ENCODE measurements around the gene MALSU1. TPM values are rescaled to one million over a fixed set of nuclear protein-coding genes. Genes with fewer than 3 reads are reported as not detected.

MALSU1 gene
- total RNA-seq, 1 donor from 2014 or later, result 56.7 TPM

DNA sequence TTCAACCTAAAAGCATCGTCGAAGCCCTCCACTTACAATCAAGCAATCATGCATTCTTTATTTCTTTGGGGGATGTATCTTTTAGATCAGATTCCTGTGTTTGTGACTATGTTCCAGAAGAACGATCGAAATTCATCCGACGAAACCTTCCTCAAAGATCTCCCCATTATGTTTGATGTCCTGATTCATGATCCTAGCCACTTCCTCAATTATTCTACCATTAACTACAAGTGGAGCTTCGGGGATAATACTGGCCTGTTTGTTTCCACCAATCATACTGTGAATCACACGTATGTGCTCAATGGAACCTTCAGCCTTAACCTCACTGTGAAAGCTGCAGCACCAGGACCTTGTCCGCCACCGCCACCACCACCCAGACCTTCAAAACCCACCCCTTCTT is 38.8 kb upstream of the MALSU1 start:
- peaks cover 0 to 54% of the 10 kb centered on the region in 2 donors for H3K36me3 ChIP-seq
- H3K4me1 ChIP-seq, result no peaks in the 10 kb centered on the region
- no peaks in the 10 kb centered on the region for H3K9me3 ChIP-seq
- H3K27ac ChIP-seq, result no peak overlapping the region
- TF ChIP-seq POLR2AphosphoS5 (IDR thresholded peaks at IDR 0.05; ENCODE audit: insufficient read depth in 1 of 2, low read depth in 1 of 2), result no peak
- no peak for TF ChIP-seq POLR2A (IDR thresholded peaks at IDR 0.05)
- TF ChIP-seq, protein P1, sequence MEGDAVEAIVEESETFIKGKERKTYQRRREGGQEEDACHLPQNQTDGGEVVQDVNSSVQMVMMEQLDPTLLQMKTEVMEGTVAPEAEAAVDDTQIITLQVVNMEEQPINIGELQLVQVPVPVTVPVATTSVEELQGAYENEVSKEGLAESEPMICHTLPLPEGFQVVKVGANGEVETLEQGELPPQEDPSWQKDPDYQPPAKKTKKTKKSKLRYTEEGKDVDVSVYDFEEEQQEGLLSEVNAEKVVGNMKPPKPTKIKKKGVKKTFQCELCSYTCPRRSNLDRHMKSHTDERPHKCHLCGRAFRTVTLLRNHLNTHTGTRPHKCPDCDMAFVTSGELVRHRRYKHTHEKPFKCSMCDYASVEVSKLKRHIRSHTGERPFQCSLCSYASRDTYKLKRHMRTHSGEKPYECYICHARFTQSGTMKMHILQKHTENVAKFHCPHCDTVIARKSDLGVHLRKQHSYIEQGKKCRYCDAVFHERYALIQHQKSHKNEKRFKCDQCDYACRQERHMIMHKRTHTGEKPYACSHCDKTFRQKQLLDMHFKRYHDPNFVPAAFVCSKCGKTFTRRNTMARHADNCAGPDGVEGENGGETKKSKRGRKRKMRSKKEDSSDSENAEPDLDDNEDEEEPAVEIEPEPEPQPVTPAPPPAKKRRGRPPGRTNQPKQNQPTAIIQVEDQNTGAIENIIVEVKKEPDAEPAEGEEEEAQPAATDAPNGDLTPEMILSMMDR (IDR thresholded peaks at IDR 0.05), result no peak
- intact Hi-C loops (cut with DNase I), result loop anchor here (5.0 kb wide), 1 partner anchor 73 kb away; no protein-coding TSS in a partner anchor
- no peak for DNase-seq (ENCODE audit: extremely low spot score in 2 of 2)
- no peaks in the 10 kb centered on the region for H3K27me3 ChIP-seq
- no peak overlapping the region for H3K4me3 ChIP-seq

DNA sequence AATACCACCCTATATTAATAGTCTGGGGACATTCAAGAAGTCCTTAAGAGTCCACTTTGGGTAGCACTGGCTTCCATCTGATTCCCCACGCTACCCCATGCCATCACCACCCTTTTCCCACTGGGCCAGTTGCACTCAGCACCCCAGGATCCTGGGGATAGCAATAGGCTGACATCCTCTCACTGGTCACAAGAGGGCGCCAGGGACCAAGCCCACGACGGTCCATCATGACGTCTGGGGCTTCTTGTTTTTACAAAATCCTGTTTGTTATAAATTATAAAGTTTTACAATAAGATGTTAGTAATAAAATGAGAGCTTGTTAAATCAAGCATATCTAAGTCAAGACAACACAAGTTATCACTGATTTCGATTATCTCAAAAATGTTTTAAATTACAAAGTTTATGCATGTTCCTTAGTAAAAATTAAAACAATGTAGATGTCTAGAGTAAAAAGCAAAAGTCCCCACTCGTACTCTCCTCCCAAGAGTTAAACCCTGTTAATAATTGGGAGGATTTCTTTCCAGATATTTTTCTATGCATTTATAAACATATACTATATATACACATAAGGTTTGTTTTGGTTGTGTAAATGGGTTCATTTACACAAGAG is 37.2 kb upstream of the MALSU1 start:
- intact Hi-C loops (cut with DNase I), result loop anchor here (5.0 kb wide), 1 partner anchor 75 kb away; no protein-coding TSS in a partner anchor

DNA sequence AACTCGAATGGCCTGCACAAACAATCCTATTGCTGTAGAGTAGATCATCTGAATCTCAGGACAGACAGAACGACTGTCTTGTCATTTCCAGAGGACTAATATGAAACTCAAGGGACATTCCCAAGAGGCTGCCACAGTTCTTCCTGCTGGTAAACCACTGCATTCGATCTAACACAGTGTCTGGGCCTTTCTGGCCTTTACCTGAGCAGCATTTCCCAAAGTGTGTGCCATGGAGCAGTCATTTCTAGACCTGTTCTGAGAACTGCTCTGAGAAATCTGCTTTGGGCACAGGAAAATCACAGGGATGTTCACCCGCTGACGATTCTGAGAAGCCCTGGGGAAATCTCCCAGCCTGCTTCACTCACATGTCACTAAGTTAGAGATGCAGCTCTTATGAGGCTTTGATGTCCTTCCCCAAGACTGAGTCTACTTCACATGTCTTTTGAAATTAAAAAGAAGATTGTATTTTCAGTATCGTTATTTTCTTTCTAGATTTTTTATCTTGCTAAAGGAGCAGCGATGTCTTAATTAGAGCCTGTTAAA is 34.2 kb upstream of the MALSU1 start:
- Histone ChIP-seq H3K4me1 (no peaks in the 10 kb centered on the region), H3K36me3 (peaks cover 0 to 51% of the 10 kb centered on the region in 2 donors), H3K4me3 (no peak overlapping the region), H3K9me3 (no peaks in the 10 kb centered on the region), H3K27ac (no peak overlapping the region), H3K27me3 (no peaks in the 10 kb centered on the region)
- intact Hi-C loops (cut with DNase I), result loop anchor here (5.0 kb wide), 1 partner anchor 78 kb away; no protein-coding TSS in a partner anchor
- no peak for TF ChIP-seq POLR2AphosphoS5 (IDR thresholded peaks at IDR 0.05; ENCODE audit: insufficient read depth in 1 of 2, low read depth in 1 of 2)
- no peak for DNase-seq (ENCODE audit: extremely low spot score in 2 of 2)

More for the DNA sequence above, 37.2 kb upstream of the MALSU1 start:
- Histone ChIP-seq H3K27me3 (no peaks in the 10 kb centered on the region), H3K9me3 (no peaks in the 10 kb centered on the region), H3K36me3 (peaks cover 0 to 55% of the 10 kb centered on the region in 2 donors), H3K27ac (no peak overlapping the region), H3K4me1 (no peaks in the 10 kb centered on the region), H3K4me3 (no peak overlapping the region)
- TF ChIP-seq, protein P1 (IDR thresholded peaks at IDR 0.05), result peak in 2 of 3 experiments; percentile 52 to 64
- TF ChIP-seq POLR2AphosphoS5 (IDR thresholded peaks at IDR 0.05; ENCODE audit: insufficient read depth in 1 of 2, low read depth in 1 of 2), result no peak
- TF ChIP-seq POLR2A (IDR thresholded peaks at IDR 0.05), result no peak
- DNase-seq (ENCODE audit: extremely low spot score in 2 of 2), result no peak

DNA sequence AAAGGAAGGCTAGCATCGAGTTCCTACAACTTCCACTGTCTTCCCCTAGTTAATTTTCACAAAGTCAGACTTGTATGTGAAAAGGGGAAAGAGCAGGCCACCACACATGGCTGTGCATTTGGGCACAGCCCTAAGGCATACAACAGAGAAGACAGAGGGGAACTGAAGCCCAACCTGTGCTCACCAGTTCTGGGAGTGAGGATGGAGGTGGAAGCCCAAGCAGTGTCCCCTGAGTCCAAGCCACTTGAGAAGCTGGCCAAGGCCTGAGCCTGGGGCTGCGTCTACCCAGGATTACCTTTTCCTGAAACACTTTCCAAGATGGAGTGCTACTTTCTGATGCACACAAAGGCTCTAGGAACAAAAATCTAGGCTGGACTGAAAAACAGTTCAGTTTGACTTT is 32.2 kb upstream of the MALSU1 start:
- TF ChIP-seq POLR2AphosphoS5 (IDR thresholded peaks at IDR 0.05; ENCODE audit: insufficient read depth in 1 of 2, low read depth in 1 of 2) (no peak), POLR2A (IDR thresholded peaks at IDR 0.05) (no peak)
- TF ChIP-seq, protein P1 (IDR thresholded peaks at IDR 0.05), result no peak
- Histone ChIP-seq H3K27ac (no peak overlapping the region), H3K4me1 (no peaks in the 10 kb centered on the region), H3K27me3 (no peaks in the 10 kb centered on the region), H3K9me3 (no peaks in the 10 kb centered on the region), H3K36me3 (peaks cover 0 to 57% of the 10 kb centered on the region in 2 donors), H3K4me3 (no peak overlapping the region)
- intact Hi-C loops (cut with DNase I), result no loop called here
- DNase-seq (ENCODE audit: extremely low spot score in 2 of 2), result no peak

DNA sequence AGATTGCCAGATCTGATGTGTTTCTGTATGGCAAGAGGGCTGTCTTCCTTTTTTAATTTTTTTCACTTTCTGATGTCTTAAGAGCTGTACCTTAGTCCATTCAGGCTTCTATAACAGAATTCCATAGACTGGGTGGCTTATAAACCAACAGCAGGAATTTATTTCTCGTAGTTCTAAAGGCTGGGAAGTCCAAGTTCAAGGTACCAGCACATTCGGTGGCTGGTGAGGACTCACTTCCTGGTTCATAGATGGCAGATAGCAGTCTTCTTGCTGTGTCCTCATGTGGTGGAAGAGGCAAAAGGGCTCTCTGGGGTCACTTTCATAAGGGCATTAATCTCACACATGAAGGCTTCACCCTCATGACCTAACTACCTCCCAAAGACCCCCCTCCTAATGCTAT is 31.8 kb upstream of the MALSU1 start:
- H3K4me1 ChIP-seq, result no peaks in the 10 kb centered on the region
- intact Hi-C loops (cut with DNase I), result no loop called here
- H3K27ac ChIP-seq, result no peak overlapping the region
- no peak for DNase-seq (ENCODE audit: extremely low spot score in 2 of 2)
- H3K9me3 ChIP-seq, result no peaks in the 10 kb centered on the region
- no peak overlapping the region for H3K4me3 ChIP-seq
- H3K27me3 ChIP-seq, result no peaks in the 10 kb centered on the region
- TF ChIP-seq, protein P1 (IDR thresholded peaks at IDR 0.05), result no peak
- TF ChIP-seq POLR2AphosphoS5 (IDR thresholded peaks at IDR 0.05; ENCODE audit: insufficient read depth in 1 of 2, low read depth in 1 of 2) (no peak), POLR2A (IDR thresholded peaks at IDR 0.05) (no peak)
- H3K36me3 ChIP-seq, result peaks cover 0 to 59% of the 10 kb centered on the region in 2 donors

Data from vagina (tissue), 2 donors.